GM18870 (cell line): ENCODE measurements around the gene ADD3.

ENCODE experiments used
- ATAC-seq: cut with Tn5 transposase; IDR thresholded peaks from one replicate; pipeline ENCODE4 v1.9.1; 2021; ENCODE audit warnings: moderate library complexity; ENCODE audit not compliant: unreplicated experiment

Gene ADD3

DNA sequence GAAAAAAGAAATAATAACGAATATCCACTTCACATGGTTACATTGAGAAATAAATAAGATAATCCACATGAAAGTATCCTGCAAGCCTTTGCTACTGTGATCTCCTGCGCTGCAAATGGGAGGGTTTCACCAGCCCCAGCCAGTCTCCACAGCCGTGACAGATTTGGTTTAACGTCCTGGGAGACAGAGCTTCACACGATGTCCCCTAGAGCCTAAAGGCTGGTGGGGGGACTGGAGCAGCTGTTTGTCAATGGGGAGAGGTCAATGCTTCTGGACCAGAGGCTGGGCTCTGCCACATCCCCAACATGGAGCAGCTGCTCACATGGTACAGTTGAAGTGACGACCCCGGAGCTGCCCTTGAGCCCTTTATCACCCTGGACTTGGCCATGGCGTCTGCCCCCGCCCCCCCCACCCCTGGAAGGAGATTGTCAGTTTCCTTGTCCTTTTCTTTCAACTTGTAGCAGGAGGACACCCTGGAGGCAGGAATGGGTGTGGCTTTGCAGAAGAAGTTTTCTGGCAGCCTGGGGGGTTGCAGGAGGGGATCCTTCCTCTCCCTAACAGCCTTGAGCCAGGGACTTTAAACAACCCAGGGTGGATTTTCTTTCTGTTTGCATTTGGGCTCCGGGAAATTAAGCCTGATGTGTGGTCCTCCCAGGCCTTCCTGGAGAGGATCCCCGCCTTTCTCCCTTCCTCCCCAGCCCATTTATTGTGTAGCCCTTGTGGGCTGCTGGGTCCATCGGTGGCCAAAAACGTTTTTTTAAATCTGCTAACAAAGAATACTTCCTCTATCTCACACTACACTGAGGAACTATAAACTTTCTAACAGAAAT is 162.6 kb downstream of the ADD3 start:
- ATAC-seq: no peak

DNA sequence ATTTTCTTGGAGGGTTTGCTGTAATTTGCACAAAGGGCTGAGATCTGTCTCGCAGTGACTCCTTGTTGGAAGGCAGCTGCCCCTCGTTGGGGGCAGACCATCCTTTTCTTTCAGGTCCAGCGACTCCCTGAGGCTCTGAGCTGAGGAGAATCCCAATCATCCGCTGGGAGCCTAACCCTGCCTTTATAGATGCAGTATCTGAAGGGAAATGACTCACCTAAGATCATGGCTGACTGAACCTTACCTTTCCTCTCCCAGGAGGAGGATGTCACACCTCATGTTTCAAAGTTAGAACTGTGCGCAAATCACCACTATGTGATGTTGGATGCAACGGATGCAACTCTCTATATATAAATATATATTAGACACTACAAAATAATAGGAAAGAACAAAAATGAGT is 163.2 kb downstream of the ADD3 start:
- ATAC-seq: no peak

DNA sequence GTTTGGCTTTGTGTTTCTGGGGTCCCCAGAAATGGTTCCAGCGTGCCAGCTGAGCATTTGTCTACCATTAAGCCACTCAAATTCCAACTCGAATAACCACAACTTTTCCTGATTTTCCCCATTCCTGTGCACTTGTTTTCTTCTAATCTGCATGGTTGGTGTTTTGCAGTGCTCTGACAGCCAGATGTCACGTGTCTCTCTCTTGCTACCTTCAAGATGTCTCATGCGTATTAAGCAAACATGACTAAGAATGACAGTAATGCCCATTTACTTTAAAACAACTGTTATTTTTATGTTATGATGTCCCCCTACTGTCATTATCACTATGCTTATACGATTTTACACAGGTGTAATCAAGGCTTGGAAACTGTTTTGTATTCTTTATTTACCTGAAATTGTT is 164.4 kb downstream of the ADD3 start:
- no peak for ATAC-seq

DNA sequence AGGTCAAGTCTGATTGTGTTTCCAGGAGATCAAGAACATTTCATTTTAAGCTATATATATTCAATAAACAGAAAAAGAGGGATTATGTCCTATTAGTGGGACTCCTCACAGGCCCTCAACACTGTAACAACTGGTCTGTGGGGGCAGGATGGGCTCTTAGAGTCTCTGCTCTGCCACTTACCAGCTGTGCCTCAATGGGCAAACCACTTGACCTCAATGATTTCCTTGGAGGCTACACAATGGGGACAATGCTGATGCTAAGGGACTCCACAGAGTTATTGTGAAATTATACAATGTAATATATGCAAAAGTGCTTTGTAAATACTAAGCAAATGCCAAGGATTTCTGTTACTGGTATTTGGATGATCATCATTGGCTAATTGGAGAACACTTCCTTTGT is 166.4 kb downstream of the ADD3 start:
- no peak for ATAC-seq

DNA sequence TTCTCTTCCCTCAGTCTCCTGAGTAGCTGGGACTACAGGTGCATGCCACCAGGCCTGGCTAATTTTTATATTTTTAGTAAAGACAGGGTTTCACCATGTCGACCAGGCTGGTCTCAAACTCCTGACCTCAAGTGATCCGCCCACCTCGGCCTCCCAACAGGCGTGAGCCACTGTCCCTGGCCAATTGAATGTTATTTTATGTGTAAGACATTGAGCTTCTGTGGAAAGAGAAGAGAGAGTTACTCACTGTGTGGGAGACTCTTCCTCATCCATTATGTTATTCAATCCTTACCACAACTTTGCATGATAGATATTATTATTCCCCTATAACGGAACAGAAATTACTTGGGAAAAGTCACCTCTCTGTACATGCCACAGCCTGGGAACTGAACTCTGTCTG is 167.0 kb downstream of the ADD3 start:
- ATAC-seq: no peak

DNA sequence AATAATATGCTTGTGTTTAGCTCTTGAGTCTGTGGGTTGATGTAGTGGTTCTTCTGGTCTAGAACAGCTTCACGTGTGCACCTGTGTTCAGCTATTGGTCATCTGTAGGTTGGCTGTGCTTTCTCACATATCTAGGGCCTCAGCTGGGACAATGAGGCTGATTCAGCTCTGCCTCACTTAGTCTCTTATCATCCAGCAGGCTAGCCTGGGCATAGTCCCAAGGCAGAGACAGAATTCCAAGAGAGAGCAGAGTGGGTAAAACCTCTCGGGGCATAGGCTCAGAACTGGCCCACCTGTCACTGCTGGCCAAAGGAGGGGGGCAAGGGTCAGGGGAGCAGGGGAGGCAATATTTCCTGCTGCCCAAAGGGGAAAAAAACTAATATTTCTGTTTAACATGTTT is 167.6 kb downstream of the ADD3 start:
- no peak for ATAC-seq

DNA sequence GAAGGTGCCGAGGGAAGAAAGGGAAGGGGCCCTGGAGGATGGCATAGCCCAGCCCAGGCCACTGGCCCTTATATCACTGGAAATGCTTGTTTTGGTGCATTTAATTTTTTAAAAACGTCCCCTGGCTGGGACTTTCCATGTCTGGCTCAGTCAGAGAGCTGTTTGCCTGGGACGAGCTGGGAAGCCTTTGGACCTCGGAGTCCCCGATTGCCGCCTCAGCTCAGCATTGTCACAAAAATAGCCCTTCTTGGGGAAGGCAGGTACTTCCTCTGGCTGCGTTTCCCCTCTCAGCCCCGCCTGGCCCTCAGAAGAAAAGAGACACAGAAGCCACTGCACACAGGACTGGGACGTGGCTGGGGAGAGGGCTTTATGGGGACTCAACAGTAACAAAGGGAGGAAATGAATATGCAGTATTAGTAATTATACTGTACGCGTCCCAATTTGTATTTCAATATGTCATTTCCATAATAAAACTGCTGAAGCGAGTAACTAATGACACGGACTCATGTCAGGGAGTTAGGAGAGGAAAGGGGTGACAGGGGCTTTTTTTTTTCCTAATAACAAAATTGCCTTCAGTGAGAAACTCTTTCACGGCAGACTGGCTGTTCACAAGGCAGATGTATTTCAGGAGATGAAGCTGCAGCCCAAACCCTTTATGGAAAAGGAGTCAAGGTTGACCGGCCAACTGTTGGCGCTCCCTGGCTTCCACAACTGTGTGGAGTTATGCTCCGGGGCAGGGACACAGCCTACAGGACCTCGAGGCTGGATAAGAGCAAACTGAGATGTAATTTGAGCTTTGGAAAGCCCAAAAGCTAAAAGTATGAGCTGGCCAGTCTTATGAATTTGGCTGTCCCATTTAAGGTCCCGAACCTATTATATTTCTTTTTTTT is 168.6 kb downstream of the ADD3 start:
- no peak for ATAC-seq

DNA sequence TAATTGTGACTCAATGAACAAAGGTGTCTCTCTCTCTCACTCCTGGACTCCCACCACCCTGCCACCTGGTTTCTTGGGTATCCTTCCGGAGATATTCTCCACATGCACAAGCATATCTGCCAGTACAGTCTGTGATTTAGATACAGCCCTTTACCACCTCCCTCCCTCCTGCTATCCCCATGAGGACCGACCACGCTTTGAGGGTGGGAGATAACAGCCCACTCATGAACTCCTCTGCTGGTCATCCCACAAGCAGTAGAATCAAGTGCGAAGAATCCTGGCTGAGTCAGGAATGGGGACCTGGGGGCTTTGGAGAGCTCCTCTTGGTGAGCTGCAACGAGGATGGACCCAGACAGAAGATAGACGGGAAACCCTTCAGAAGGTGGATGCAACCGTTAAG is 171.4 kb downstream of the ADD3 start:
- no peak for ATAC-seq

DNA sequence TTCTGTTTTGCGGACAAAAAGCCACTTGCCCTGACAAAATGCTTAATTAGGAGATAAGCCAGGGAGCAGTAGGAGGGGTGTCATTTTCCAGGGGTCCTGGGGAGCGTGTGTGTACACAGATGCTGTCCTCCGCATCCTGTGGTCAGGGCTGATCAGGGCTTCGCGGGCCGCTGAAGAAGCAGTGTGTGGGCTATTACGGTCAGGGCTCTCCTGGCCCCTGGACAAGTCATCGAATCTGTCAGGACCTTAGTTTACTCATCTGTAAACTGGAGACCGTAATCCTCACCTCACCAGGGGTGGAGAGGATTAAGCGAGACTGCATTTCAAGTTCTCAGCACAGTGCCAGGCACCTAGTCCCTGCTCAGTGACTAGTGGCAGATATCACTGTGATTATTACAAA is 173.7 kb downstream of the ADD3 start:
- ATAC-seq: no peak

DNA sequence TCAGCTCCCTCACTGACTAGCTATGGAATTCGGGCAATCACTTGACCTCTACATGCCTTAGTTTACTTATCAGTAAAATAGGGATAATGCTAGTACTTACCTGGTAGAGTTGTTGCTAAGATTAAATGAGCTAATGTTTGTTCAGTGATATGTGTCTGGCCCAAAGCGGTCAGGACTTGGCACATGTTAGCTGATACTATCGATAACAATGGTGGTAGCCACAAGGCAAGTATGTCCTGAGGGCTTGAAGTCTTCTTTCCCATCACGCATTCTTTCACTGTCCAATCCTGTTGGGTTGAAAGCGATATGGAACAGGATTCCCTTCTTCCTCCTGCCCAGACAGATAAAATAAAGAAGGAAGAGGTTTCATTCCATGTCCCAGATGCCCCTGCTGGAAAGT is 174.1 kb downstream of the ADD3 start:
- no peak for ATAC-seq

DNA sequence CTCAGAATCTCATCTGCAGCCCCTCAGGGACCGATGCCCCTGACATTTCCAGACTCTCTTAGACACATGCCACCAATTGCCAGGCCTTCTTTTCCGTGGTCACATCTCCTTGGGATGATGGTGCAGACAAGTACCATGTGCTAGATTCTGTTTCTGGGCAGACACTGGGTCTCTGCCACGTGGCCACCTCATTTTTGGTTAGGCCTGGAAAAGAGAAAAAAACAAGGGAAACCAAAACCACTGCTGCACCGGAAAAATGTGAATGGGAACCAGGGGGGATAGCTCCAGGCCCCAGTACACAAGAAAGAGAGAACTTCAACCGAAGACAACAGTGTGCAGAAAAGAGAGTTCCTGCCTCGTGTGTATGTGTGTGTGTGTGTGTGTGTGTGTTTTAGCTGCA is 176.6 kb downstream of the ADD3 start:
- ATAC-seq: no peak
